Measurements from ENCODE around the gene CELSR3.

The CELSR3 gene

DNA sequence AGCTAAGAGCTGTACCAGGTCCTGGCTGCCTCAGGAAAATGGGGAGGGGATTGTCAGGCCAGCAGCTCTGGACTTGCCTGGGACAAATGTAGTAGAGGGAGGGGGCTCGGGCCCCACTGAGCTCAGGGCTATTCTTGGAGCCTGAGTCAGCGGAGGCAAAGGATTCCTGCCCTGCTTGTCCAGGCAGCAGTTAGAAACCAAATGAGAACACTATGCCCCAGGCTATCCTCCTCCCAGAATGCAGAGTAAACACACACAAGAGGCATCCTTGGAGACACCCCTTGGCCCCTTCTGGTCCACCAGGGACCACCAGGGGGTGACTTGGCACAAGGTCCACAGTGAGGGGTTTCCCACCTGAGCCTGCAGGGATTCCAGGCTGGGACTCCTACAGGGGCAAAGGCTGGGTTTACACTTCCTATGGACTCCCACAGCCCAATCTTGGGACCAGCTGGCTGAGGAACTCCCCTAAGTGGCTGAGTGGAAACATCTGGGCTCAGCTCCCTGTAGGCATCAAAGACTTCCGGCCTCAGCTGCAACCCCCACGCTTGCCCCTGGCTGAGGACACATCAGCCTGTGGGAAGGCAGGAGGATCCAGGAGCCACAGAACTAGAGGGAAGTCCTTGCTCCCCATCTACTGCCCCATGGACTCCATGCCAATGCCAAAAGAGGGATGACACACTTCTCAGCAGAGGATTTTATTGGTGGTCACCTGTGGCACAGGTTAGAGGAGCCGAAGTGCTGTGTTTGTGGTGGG lies 64.2 kb downstream of the CELSR3 start:
- DNase-seq: no peak
- TF ChIP-seq, protein P1, sequence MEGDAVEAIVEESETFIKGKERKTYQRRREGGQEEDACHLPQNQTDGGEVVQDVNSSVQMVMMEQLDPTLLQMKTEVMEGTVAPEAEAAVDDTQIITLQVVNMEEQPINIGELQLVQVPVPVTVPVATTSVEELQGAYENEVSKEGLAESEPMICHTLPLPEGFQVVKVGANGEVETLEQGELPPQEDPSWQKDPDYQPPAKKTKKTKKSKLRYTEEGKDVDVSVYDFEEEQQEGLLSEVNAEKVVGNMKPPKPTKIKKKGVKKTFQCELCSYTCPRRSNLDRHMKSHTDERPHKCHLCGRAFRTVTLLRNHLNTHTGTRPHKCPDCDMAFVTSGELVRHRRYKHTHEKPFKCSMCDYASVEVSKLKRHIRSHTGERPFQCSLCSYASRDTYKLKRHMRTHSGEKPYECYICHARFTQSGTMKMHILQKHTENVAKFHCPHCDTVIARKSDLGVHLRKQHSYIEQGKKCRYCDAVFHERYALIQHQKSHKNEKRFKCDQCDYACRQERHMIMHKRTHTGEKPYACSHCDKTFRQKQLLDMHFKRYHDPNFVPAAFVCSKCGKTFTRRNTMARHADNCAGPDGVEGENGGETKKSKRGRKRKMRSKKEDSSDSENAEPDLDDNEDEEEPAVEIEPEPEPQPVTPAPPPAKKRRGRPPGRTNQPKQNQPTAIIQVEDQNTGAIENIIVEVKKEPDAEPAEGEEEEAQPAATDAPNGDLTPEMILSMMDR (IDR thresholded peaks at IDR 0.05): no peak
- Mint-ChIP-seq H3K4me1 (peaks cover 36% of the 10 kb centered on the region), H3K4me3 (no peak overlapping the region), H3K27me3 (ENCODE audit: low read depth, poor library complexity) (no peaks in the 10 kb centered on the region), H3K9me3 (no peaks in the 10 kb centered on the region), H3K27ac (peak overlapping the region; percentile 82), H3K36me3 (ENCODE audit: low read depth) (peaks cover 35% of the 10 kb centered on the region)

DNA sequence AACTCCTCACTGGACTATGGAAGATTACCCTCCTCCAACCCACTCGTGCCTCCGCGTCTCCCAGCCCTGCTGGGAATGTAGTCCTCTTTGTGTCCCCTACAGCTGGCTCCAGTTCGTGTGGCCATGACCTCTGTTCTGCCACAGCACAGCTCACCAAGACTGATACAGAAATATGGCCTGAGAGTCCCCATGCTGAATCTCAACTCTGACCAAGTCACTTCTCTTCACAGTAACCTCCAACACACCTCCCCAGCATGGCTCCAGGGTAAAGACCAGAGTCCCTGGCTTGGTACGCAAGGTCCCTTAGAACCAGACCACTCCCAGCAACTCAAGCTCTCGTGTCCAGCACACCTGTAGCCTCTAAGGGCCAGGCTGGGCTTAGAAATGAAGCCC lies 65.3 kb downstream of the CELSR3 start:
- peak overlapping the region; percentile 90 for H3K27ac Mint-ChIP-seq
- DNase-seq: no peak
- no peak overlapping the region for H3K4me3 Mint-ChIP-seq
- peaks cover 27% of the 10 kb centered on the region for H3K36me3 Mint-ChIP-seq (ENCODE audit: low read depth)
- peaks cover 41% of the 10 kb centered on the region for H3K4me1 Mint-ChIP-seq
- TF ChIP-seq, protein P1 (IDR thresholded peaks at IDR 0.05): no peak
- no peaks in the 10 kb centered on the region for H3K27me3 Mint-ChIP-seq (ENCODE audit: low read depth, poor library complexity)
- H3K9me3 Mint-ChIP-seq: no peaks in the 10 kb centered on the region

DNA sequence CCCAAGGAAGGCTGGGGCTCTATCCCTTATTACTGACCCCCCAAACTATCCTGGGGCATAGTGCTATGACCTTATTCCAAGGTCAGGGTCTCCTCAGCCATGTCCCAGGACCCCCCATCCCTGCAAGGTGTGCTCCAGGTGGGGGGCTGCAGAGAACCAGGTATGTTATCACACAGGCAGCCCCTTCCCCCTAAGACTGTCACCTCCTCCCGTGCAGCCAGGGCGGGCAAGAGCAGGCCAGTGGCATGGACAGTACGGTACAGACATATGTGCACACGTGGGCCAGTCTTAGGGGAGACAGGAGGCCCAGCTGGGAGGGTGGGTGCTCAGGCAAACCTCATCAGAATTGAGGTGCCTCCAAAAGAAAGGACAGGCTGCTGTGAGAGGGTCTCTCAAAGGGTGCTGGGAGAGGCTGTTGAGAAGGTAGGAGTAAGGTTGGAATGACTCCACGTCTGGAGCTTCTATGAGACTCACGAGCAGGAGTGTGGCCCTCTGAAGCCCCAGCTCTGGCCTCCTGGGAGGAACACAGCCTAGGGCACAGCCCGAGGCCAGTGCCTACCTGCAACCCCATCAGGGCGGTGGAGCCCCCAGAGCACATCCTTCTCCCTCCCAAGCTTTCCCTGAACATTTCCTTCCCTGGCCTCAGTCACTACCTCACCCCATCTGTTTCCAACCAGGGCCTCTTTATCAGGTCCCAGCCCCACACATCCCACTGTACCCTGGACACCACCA lies 65.8 kb downstream of the CELSR3 start:
- DNase-seq: no peak
- H3K4me1 Mint-ChIP-seq: peaks cover 41% of the 10 kb centered on the region
- no peaks in the 10 kb centered on the region for H3K27me3 Mint-ChIP-seq (ENCODE audit: low read depth, poor library complexity)
- H3K27ac Mint-ChIP-seq: peak overlapping the region; percentile 90
- TF ChIP-seq, protein P1 (IDR thresholded peaks at IDR 0.05): no peak
- H3K4me3 Mint-ChIP-seq: no peak overlapping the region
- peaks cover 23% of the 10 kb centered on the region for H3K36me3 Mint-ChIP-seq (ENCODE audit: low read depth)
- no peaks in the 10 kb centered on the region for H3K9me3 Mint-ChIP-seq

DNA sequence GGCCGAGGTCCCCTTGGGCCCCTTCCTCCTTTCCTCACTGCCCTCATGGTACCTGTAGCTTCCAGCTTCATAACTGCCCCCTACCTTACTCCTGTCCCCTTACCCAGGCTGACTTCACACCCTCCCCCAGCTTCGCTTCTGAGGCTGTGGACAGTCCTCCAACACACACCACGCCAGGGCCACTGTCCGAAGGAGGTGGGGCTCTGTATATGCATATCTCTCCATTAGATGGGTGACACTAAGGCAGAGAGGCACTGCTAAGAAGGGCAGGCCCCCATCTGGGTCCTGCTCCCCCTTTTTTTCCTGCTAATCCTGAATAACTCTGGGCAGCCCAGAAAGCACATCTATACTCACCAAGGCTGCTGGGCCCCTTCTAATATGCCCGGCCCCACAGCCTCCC lies 66.5 kb downstream of the CELSR3 start:
- no peaks in the 10 kb centered on the region for H3K9me3 Mint-ChIP-seq
- H3K36me3 Mint-ChIP-seq (ENCODE audit: low read depth): peaks cover 23% of the 10 kb centered on the region
- peaks cover 42% of the 10 kb centered on the region for H3K4me1 Mint-ChIP-seq
- H3K27ac Mint-ChIP-seq: peak overlapping the region; percentile 96
- DNase-seq: no peak
- TF ChIP-seq, protein P1 (IDR thresholded peaks at IDR 0.05): no peak
- H3K27me3 Mint-ChIP-seq (ENCODE audit: low read depth, poor library complexity): no peaks in the 10 kb centered on the region
- no peak overlapping the region for H3K4me3 Mint-ChIP-seq

DNA sequence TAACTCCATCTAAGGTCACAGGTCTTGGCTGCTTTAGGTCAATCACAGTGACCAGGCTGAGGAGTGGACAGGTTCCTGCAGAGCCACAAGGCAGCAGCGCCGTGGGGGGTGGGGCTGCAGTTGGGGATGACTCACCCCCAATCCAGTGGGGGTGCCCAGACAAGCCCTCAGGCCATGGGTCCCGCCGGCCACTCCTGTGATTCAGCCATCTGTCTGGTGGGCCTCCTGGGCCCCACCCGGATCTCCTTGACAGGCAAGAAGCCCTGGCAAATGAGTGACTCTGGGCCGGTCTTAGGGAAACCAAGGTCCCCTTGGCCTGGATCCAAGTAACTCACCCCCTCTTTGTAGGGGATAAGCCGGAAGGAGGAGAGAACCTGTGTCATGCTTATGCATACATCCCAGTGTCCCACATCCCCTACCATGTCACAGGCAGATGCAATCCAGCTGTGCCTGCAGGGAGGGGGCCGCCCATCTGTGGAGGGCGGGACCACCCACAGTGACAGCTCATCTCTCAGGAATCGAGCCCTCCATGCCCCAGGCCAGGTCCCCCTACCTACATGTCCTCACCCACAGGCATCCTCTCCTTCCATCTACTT lies 67.1 kb downstream of the CELSR3 start:
- H3K27me3 Mint-ChIP-seq (ENCODE audit: low read depth, poor library complexity): no peaks in the 10 kb centered on the region
- H3K27ac Mint-ChIP-seq: peak overlapping the region; percentile 96
- H3K36me3 Mint-ChIP-seq (ENCODE audit: low read depth): peaks cover 23% of the 10 kb centered on the region
- DNase-seq: peak; percentile 27
- H3K4me3 Mint-ChIP-seq: no peak overlapping the region
- H3K9me3 Mint-ChIP-seq: no peaks in the 10 kb centered on the region
- H3K4me1 Mint-ChIP-seq: peaks cover 47% of the 10 kb centered on the region
- TF ChIP-seq, protein P1 (IDR thresholded peaks at IDR 0.05): no peak
